ENCODE measurements around the gene DNAH14. TPM values are rescaled to one million over a fixed set of nuclear protein-coding genes. Genes with fewer than 3 reads are reported as not detected.

DNAH14 gene
- total and polyA plus RNA-seq, 2 donors (not counting 3 experiments of a cell fraction or from before 2014, with no cell fraction given), result 1.5 to 7.1 TPM

- no peak for TF ChIP-seq MYC (IDR thresholded peaks at IDR 0.05; ENCODE audit: low read depth, low read length)
- TF ChIP-seq POLR2A (IDR thresholded peaks at IDR 0.05; ENCODE audit: low read depth, low read length), result no peak
- TF ChIP-seq EZH2 (IDR thresholded peaks at IDR 0.05; ENCODE audit: borderline replicate concordance, low read depth, low read length, severe bottlenecking), result no peak
- TF ChIP-seq FOS (IDR thresholded peaks at IDR 0.05; ENCODE audit: borderline replicate concordance, insufficient read depth, low read length), result no peak
- no peak for TF ChIP-seq MAX (IDR thresholded peaks at IDR 0.05; ENCODE audit: insufficient read depth, insufficient read length)
- no peak for TF ChIP-seq JUN (IDR thresholded peaks at IDR 0.05; ENCODE audit: borderline replicate concordance, insufficient read depth, insufficient read length, low read depth)
- no peak for TF ChIP-seq CTCF (IDR thresholded peaks at IDR 0.05; ENCODE audit: extremely low read depth in 1 of 2, insufficient read depth in 1 of 2, low read depth in 1 of 2, low read length in 2 of 2)
- TF ChIP-seq GATA2 (IDR thresholded peaks at IDR 0.05; ENCODE audit: insufficient read depth, insufficient read length, low read depth, low read length), result no peak
- no peak for TF ChIP-seq POLR2AphosphoS5 (IDR thresholded peaks at IDR 0.05; ENCODE audit: insufficient read depth, low read depth, low read length)
- no TSS peak for BruUV-seq (replicated peaks)
- dilution Hi-C loops (cut with MboI; ENCODE audit: extremely low pct_ligation_motif_present, low sequenced_read_pairs) (no loop called here), intact Hi-C loops (cut with micrococcal nuclease) (no loop called here)
- Histone ChIP-seq H3K4me3 (replicated peaks in 1 of 3; ENCODE audit: insufficient read depth in 1 of 3, low read depth in 1 of 3, low read length in 3 of 3) (no peak overlapping the region), H3K27ac (ENCODE audit: insufficient read depth, low read depth, low read length) (no peak overlapping the region), H3K36me3 (ENCODE audit: control insufficient read depth in 2 of 2, extremely low read depth in 1 of 2, insufficient read depth in 2 of 2, low read length in 2 of 2) (peaks cover 25 to 29% of the 10 kb centered on the region in 2 experiments), H3K79me2 (ENCODE audit: control insufficient read depth, insufficient read depth, low read length) (peaks cover 15% of the 10 kb centered on the region), H3K27me3 (ENCODE audit: control insufficient read depth in 2 of 2, insufficient read depth in 2 of 2, low read length in 2 of 2) (no peaks in the 10 kb centered on the region), H3K4me1 (ENCODE audit: control insufficient read depth, extremely low read depth, insufficient read depth, low read length) (no peaks in the 10 kb centered on the region), H3K9me3 (replicated peaks; ENCODE audit: control insufficient read depth, insufficient read depth, low read length) (no peaks in the 10 kb centered on the region), H3K4me2 (ENCODE audit: insufficient read depth, low read length) (no peak overlapping the region), H3K9ac (replicated peaks; ENCODE audit: extremely low read depth, insufficient read depth, low read length) (no peak overlapping the region), H3K9me1 (replicated peaks; ENCODE audit: control insufficient read depth, extremely low read depth, insufficient read depth, low read length) (no peaks in the 10 kb centered on the region), H4K20me1 (replicated peaks; ENCODE audit: control insufficient read depth, extremely low read depth, insufficient read depth, low read length) (no peaks in the 10 kb centered on the region), H2AFZ (ENCODE audit: low read depth, low read length) (no peak overlapping the region)
- DNase-seq (ENCODE audit: low read depth, low spot score), result no peak
- POLR2A ChIA-PET, result no interaction called here
- CTCF ChIA-PET, result no interaction called here
- FAIRE-seq, result no peak
Observed at GRCh38 chr1:225412321-225412720, 482.8 kb downstream of the DNAH14 start.

Measured in endothelial cell of umbilical vein (primary cell).